ENCODE data around the gene GPRC5A.

GPRC5A gene

DNA sequence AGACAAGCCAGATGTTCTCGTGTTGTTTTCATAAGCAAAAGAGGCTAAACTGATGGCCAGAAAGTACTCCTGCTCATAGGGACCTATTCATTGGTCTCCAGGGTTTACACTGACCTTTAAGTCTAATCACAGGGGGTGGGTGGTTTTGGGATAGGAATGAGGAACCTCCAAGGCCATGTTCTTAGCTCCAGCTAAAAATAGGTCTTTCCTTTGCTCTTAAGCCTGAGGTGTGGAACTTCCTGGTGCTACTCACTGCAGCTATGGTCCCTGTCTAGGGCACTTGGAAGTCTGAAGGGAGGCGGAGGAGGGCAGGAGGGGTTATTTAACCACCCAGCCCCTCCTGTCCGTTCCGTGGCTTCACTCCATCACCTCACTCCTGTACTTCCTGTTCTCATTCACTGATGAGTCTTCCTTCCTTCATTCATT is 18.6 kb downstream of the GPRC5A start:
- DNase-seq (ENCODE audit: low spot score) = no peak

DNA sequence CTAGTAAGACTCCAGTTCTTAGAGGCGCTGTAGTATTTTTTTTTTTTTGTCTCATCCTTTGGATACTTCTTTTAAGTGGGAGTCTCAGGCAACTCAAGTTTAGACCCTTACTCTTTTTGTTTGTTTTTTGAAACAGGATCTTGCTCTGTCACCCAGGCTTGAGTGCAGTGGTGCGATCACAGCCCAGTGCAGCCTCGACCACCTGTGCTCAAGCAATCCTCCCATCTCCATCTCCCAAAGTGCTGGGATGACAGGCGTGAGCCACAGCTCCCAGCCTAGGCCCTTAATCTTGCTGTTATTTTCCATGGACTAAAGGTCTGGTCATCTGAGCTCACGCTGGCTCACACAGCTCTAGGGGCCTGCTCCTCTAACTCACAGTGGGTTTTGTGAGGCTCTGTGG is 21.3 kb downstream of the GPRC5A start:
- DNase-seq (ENCODE audit: low spot score) = no peak

GRCh38 chr12:12915656-12916055 is 24.3 kb downstream of the GPRC5A start:
- DNase-seq (ENCODE audit: low spot score) = no peak

DNA sequence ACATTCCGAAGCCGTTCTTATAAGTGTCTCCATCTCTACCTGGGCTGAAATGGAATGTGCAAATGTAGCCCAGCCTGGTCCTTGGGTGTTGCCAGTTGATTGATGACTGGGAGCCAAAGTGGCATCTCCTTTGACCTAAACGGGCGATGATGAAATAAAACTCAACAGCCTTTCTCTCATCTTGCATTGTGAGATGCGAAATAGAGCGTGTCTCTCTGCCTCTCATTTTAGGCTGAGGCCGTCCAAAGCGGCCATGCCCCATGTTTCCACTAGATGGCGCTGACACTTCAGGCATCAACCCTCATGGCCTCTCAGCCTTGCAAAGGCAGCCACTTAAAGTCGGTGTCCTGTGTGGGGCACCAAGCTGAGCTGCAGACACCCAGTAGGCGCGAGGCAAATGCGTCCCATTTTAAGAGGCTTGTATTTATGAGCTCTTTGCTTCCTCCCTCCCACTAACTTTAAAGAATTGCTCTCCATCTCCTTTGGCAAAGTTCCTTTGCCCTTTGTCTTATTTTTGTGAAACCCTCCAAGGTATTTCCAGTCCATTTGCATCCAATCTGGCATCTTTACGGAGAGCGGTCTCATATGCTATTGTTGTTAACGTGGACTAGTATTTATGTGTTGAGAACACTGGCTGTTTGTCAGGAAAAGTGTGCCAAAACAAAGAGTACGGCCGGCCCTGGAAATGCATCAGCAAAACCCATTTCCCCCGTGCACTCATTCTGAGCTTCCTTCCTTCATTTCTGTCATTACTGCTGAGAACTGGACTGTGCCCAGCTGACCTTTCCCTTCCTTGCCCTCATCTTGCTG is 25.0 kb downstream of the GPRC5A start:
- peak; percentile 83 for DNase-seq (ENCODE audit: low spot score)

DNA sequence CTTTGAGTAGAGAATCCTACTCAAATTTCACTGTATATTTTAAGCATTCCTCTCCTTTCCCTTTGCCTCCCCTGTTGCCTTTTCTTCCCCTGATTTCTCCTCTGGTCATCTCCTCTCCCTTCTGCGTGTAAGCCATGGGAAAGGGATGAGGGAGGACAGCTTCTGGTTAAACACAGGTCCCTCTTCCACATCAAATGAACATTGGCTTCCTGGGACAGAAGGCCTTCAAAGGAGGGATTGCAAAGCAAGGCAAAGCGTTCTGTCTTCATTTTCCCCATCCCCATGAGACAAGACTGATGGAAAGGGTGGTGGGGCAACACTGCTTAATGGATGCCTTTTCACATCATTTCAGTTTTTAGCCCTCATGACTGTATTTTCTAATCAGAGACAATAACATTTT is 26.2 kb downstream of the GPRC5A start:
- no peak for DNase-seq (ENCODE audit: low spot score)

DNA sequence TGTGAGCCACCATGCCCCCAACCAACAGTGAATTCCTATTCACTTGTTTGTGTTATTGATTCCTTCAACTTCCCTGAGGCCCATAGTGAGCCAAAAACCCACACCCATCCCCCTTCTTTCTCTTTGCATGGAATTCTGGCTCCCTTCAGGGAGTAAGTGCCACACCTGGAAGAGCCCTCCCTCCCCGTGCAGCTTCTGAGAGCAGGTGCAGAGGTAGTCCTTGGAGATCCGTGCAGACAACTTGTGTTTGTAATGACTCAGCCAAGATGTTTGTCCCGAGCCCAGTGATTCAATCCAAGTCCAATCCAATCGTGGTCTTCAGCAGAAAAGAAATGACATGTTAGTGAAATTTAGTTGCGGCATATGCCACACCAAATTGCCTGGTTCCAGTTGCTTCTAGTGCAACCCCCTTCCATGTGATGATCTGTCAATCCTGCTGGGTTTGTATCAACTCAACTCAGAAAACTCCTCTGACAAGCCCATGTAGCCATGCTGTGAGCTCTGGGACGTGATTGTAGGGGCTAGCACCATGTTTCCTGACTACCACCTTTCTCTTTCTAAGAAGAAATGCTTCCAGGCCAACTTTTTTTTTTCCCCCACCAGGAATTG is 27.5 kb downstream of the GPRC5A start:
- no peak for DNase-seq (ENCODE audit: low spot score)

GRCh38 chr12:12919666-12920435 is 28.5 kb downstream of the GPRC5A start:
- no peak for DNase-seq (ENCODE audit: low spot score)

- DNase-seq (ENCODE audit: low spot score) = no peak
Measured at GRCh38 chr12:12922191-12922616, 30.8 kb downstream of the GPRC5A start.

DNA sequence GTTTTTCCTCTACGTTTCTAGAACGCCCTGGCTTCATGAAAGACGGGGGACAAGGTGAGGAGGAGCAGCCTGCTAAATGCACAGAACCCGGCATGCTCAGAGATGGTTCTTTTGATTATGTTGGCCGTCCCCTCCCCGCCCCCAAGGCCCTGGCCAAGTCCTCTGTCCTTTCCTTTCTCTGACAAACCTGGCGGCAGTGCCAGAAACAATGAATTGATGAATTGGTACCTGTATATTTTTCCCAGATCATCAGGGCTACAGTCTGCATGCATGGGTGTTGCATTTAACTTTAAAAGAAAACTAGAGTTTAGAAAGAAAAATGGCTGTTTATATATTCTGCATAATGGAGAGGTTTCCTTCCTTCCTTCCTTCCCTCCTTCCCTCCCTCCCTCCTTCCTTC is 31.6 kb downstream of the GPRC5A start:
- DNase-seq (ENCODE audit: low spot score) = no peak

GRCh38 chr12:12924169-12924568 is 32.8 kb downstream of the GPRC5A start:
- no peak for DNase-seq (ENCODE audit: low spot score)

DNA sequence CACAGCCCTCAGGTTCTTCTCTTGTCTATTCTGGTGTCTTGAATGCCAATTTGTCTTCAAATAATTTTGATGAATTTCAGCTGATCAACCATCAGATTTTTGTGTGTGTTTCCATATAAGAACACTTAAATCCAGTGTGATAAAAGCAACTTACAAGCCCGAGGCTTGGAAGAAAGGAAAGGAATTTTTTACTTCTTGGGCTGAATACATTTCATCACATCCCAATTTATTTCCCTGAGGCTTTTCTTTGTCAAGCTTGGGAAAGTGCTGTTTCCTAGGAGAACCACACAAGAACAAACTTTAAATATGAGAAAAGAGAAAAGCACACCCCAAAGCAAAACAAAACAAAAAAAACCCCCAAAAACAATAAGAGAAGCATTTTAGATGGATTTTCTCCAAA is 34.0 kb downstream of the GPRC5A start:
- no peak for DNase-seq (ENCODE audit: low spot score)

DNA sequence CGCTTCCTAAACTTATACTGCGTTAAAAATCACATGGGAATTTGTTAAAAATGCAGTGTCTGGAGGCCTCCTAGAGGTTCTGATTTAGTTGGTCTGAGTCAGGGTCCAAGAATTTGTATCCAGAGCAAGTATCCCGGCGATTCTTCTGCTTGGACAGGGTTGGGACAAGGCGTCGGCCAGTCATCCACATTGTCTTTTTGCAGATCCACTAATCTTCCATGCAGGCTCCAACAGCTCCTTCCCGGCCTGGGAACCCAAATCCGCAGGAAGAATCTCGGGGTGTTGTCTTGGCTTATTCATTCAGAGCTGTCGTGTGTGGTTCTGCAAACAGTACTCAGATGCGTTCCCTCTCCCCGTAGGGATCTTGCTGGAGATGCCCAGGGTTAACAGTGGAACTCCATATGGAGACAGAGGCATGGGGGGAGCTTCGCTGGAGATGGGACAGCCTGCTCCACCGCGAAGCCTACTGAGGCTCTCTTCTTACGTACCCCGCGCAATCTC is 35.3 kb downstream of the GPRC5A start:
- no peak for DNase-seq (ENCODE audit: low spot score)

DNA sequence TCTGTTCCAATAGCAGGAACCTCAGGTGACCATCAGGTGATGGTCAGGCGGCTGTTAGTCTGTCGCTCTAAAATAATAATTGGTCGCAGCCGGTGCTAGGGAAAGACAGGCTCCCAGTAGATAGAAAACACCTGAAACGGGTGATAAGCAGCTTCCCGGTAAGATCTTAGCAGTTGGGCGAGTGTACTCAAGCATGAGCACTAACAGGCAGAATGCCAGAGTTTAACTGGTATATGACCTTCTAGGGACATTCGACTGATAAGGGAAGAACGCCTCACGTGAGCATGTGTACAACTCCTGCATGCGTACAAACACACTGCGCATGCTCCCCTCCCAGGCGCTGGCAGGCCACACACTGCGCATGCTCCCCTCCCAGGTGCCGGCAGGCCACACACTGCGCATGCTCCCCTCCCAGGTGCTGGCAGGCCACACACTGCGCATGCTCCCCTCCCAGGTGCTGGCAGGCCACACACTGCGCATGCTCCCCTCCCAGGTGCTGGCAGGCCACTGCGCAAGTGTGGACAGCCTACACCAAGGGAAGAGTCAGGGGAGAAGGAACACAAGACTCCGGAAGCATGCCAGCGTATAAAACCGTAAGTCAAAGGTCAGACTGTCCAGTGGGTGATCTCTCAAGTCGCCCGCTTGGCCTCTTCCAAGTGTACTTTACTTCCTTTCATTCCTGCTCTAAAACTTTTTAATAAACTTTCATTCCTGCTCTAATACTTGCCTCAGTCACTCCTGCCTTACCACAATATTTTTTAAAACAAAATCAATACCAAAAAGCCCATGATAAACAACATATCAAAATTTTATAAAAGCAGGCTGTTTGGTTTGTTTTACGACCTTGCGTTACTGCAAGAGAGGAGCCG is 36.1 kb downstream of the GPRC5A start:
- peak; percentile 76 for DNase-seq (ENCODE audit: low spot score)

GRCh38 chr12:12929696-12930095 is 38.3 kb downstream of the GPRC5A start:
- no peak for DNase-seq (ENCODE audit: low spot score)

GRCh38 chr12:12930633-12931219 is 39.4 kb downstream of the GPRC5A start:
- DNase-seq (ENCODE audit: low spot score) = no peak

GRCh38 chr12:12933742-12934141 is 42.4 kb downstream of the GPRC5A start:
- no peak for DNase-seq (ENCODE audit: low spot score)

- no peak for DNase-seq (ENCODE audit: low spot score)
Measured at GRCh38 chr12:12934556-12934955, 43.2 kb downstream of the GPRC5A start.

DNA sequence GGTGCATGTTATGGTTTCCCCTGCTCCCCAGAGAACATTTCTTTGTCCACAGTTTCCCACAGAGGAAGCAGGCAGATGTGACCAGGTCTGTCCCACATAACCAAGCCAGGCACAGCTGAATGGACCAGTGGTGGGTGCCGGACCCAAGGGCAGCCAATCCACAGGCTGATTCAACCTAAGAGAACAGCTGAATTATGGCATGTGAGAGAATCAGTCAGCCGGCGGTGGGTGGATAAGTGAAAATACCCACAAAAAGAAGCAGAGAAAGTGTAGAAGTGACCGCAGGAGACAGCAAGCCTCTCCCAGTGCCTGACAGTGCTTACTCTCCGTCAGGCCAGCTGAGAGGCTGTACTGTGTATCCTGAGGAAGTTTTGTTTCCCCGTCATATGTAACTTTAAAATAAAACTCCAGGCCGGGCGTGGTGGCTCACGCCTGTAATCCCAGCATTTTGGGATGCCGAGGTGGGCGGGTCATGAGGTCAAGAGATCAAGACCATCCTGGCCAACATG is 45.7 kb downstream of the GPRC5A start:
- DNase-seq (ENCODE audit: low spot score) = no peak

DNA sequence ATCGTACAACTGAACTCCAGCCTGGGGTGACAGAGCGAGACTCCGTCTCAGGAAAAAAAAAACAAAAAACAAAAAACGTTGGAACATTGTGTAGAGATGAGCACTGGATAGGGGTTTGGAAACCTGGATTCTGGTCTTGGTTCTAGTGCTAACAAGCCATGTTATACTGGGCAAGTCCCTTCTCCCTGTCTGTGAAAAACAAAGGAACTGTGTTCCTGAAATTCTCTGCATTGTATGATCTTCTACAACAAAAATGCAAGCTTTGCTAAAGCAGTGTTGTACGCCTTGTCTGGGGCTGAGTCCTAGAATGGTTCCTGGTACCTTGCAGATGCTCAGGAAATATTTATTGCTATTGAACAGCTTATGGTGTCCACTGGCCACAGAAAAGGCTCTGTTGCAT is 47.2 kb downstream of the GPRC5A start:
- no peak for DNase-seq (ENCODE audit: low spot score)

DNA sequence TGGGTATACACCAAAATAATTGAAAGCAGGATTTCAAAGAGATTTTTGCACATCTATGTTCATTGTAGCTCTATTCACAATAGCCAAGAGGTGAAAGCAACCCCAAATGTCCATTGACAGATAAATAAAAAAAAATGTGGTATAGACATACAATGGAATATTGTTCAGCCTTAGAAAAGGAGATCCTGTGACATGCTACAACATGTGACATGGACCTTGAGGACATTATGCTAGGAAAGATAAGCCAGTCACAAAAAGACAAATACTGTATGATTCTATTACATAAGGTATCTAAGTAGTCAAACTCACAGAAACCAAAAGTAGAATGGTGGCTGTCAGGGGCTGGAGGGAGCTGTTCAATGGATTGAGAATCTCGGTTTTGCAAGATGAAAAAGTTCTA is 48.5 kb downstream of the GPRC5A start:
- no peak for DNase-seq (ENCODE audit: low spot score)
